ENCODE results near the gene C8G. TPM values are rescaled to one million over a fixed set of nuclear protein-coding genes. Genes with fewer than 3 reads are reported as not detected.

C8G gene
- total and polyA plus RNA-seq, 2 of the 8 experiments (the other 6 are each of a cell fraction or from before 2014, with no cell fraction given), result 0.62 to 0.80 TPM

DNA sequence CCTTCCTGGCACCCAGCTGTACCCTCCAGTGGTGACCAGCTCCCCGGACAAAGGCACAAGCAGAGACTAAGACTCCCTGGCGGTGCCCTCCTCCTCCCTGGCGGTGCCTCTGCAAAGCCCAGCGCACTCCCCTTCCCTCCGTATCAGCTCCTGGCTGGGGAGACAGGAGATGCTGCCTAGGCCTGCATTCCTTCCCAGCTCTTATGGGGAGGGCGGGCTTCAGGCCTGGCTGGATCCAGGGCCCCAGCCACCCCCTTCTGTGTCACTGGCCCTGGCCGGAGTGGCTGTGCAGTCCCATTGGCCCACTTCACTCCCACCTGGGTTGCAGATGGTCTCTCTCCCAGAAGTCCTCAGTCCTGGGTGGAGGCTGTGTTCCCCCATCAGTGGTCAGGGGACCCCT, 13.4 kb downstream of the C8G start:
- Histone ChIP-seq H3K27me3 (replicated peaks in 1 of 4; ENCODE audit: control insufficient read depth in 3 of 4, extremely low read depth in 1 of 4, insufficient read depth in 3 of 4, low read length in 3 of 4) (no peaks in the 10 kb centered on the region), H4K8ac (ENCODE audit: extremely low read depth, insufficient read depth, low read length) (no peak overlapping the region), H2BK12ac (ENCODE audit: low read depth, low read length) (no peak overlapping the region), H3K36me3 (ENCODE audit: control insufficient read depth in 2 of 4, insufficient read depth in 4 of 4, low read length in 3 of 4) (no peaks in the 10 kb centered on the region), H3K9me3 (ENCODE audit: insufficient read depth in 2 of 2, low read depth in 1 of 2, low read length in 1 of 2) (no peaks in the 10 kb centered on the region), H4K91ac (replicated peaks; ENCODE audit: insufficient read length, low read length) (no peak overlapping the region), H2AK5ac (ENCODE audit: low read depth, low read length) (no peak overlapping the region), H4K20me1 (replicated peaks in 1 of 2; ENCODE audit: control insufficient read depth in 1 of 2, insufficient read depth in 2 of 2, low read length in 2 of 2) (peaks cover 0 to 6% of the 10 kb centered on the region in 2 experiments), H4K5ac (ENCODE audit: insufficient read length, low read depth, low read length) (no peak overlapping the region), H3K14ac (ENCODE audit: insufficient read length) (no peak overlapping the region), H2BK15ac (ENCODE audit: low read length) (no peak overlapping the region), H3K18ac (ENCODE audit: extremely low read depth, low read length) (no peak overlapping the region), H3K9ac (replicated peaks in 1 of 4; ENCODE audit: extremely low read depth in 1 of 4, low read depth in 3 of 4, low read length in 3 of 4) (no peak overlapping the region), H2AFZ (ENCODE audit: low read length) (no peak overlapping the region), H3K23ac (ENCODE audit: insufficient read length) (no peak overlapping the region), H3K4ac (replicated peaks; ENCODE audit: insufficient read length, low read depth, low read length) (no peak overlapping the region), H3K56ac (replicated peaks; ENCODE audit: insufficient read length, low read depth, low read length) (no peak overlapping the region), H3K27ac (ENCODE audit: low read depth, low read length) (no peak overlapping the region), H2BK5ac (ENCODE audit: low read depth, low read length) (no peak overlapping the region), H3K79me2 (ENCODE audit: control insufficient read depth in 1 of 2, insufficient read depth in 2 of 2, low read length in 2 of 2) (no peaks in the 10 kb centered on the region), H2BK120ac (replicated peaks; ENCODE audit: low read depth, low read length) (no peak overlapping the region), H2BK20ac (ENCODE audit: low read length) (no peak overlapping the region), H3K23me2 (ENCODE audit: low read depth, low read length) (peaks cover 12% of the 10 kb centered on the region; the same call in 1 of the 2 replicates), H3K4me1 (replicated peaks in 1 of 4; ENCODE audit: control insufficient read depth in 3 of 4, insufficient read depth in 4 of 4, low read length in 3 of 4) (peaks cover 0 to 2% (median 0%) of the 10 kb centered on the region in 4 experiments; a peak in 2 of 7 replicates), H3K79me1 (ENCODE audit: low read depth, low read length) (no peaks in the 10 kb centered on the region; the same call in 1 of the 2 replicates), H3K4me2 (ENCODE audit: insufficient read depth in 1 of 2, low read depth in 2 of 2, low read length in 2 of 2) (no peak overlapping the region), H3K4me3 (ENCODE audit: extremely low read depth in 1 of 4, insufficient read depth in 2 of 4, low read depth in 3 of 4, low read length in 4 of 4) (no peak overlapping the region)
- ChIA-PET CTCF (ENCODE audit: partially characterized antibody) (interaction anchor here (1.5 to 5.6 kb wide), 3 partner anchors 10 to 70 kb away, joined by 4 to 32 read pairs (median 31); partner anchors contain the start of gene PTGDS), POLR2A (ENCODE audit: partially characterized antibody) (interaction anchor here (0.6 to 1.2 kb wide), 2 partner anchors 7 to 196 kb away, joined by 3 read pairs; no protein-coding TSS in a partner anchor)
- DNase-seq (ENCODE audit: low read depth in 1 of 2, low spot score in 2 of 2), result no peak
- 87% methylated on average over 6 of the region's 7 CpGs; no CpG with 5 or more reads in 1 of the 2 experiments for WGBS, 2 experiments (ENCODE audit: extremely low coverage in 1 of 2, insufficient coverage in 1 of 2, insufficient read length in 1 of 2, insufficient replicate concordance in 2 of 2, low coverage in 1 of 2, low lambda C conversion rate in 2 of 2, missing lambda C conversion rate in 1 of 2)
- FAIRE-seq, result no peak
- TF ChIP-seq CTCF (IDR thresholded peaks at IDR 0.05; ENCODE audit: control extremely low read depth in 1 of 3, insufficient read depth in 1 of 3, low read depth in 1 of 3, low read length in 3 of 3) (no peak), SUZ12 (IDR thresholded peaks at IDR 0.05; ENCODE audit: low read length) (no peak), MAFK (IDR thresholded peaks at IDR 0.05; ENCODE audit: low read depth, low read length) (no peak), GABPA (IDR thresholded peaks at IDR 0.05; ENCODE audit: borderline replicate concordance, insufficient read depth, low read length) (no peak)
